H9 (cell line): ENCODE measurements around the gene RUNDC1. TPM values are rescaled to one million over a fixed set of nuclear protein-coding genes. Genes with fewer than 3 reads are reported as not detected.

Experiments
- DNase-seq: peaks from one replicate; pipeline ENCODE4 v3.0.0-alpha.2; 2017
- H2AFZ ChIP-seq: one replicate; pipeline ENCODE4 v1.6.1; 2013; ENCODE audit warnings: mild to moderate bottlenecking, low read length, control low read depth, moderate library complexity
- H2AK5ac ChIP-seq: 2 replicates; pipeline ENCODE4 v1.6.1; 2013; ENCODE audit warnings: low read length, control low read depth, mixed read lengths; ENCODE audit not compliant: insufficient read length
- H2BK120ac ChIP-seq: one replicate; pipeline ENCODE4 v1.6.1; 2013; ENCODE audit warnings: low read depth, mild to moderate bottlenecking, low read length, control low read depth, inconsistent platforms; ENCODE audit not compliant: poor library complexity, severe bottlenecking
- H2BK12ac ChIP-seq: 2 replicates; pipeline ENCODE4 v1.6.1; 2013; ENCODE audit warnings: low read length, control low read depth, mixed read lengths, low read depth; ENCODE audit not compliant: insufficient read length
- H2BK15ac ChIP-seq: 2 replicates; pipeline ENCODE4 v1.6.1; 2013; ENCODE audit warnings: low read depth, low read length, control low read depth
- H2BK20ac ChIP-seq: one replicate; pipeline ENCODE4 v1.6.1; 2013; ENCODE audit warnings: low read depth, mild to moderate bottlenecking, low read length, control low read depth, inconsistent platforms; ENCODE audit not compliant: poor library complexity, severe bottlenecking
- H2BK5ac ChIP-seq: 2 replicates; pipeline ENCODE4 v1.6.1; 2013; ENCODE audit warnings: low read length, control low read depth, mixed read lengths; ENCODE audit not compliant: insufficient read length
- H3K14ac ChIP-seq: 2 replicates; pipeline ENCODE4 v1.6.1; 2013; ENCODE audit warnings: low read length, control low read depth; ENCODE audit not compliant: insufficient read depth
- H3K18ac ChIP-seq: 2 replicates; pipeline ENCODE4 v1.6.1; 2013; ENCODE audit warnings: low read depth, mild to moderate bottlenecking, mixed read lengths, low read length, control low read depth; ENCODE audit not compliant: insufficient read length
- H3K23ac ChIP-seq: 2 replicates; pipeline ENCODE4 v1.6.1; 2013; ENCODE audit warnings: low read length, control low read depth, mixed read lengths, low read depth; ENCODE audit not compliant: insufficient read length
- H3K23me2 ChIP-seq: 2 replicates; pipeline ENCODE4 v1.6.1; 2013; ENCODE audit warnings: low read depth, mild to moderate bottlenecking, mixed read lengths, low read length, control low read depth; ENCODE audit not compliant: insufficient read length, poor library complexity, severe bottlenecking
- H3K27ac ChIP-seq: 2 replicates; pipeline ENCODE4 v1.5.1; 2013; ENCODE audit warnings: low read length, control low read depth, mixed read lengths, low read depth; ENCODE audit not compliant: insufficient read length
- H3K27me3 ChIP-seq: 2 replicates; pipeline ENCODE4 v1.6.1; 2013; ENCODE audit warnings: low read length, control low read depth, inconsistent platforms; ENCODE audit not compliant: insufficient read depth
- H3K4ac ChIP-seq: 2 replicates; pipeline ENCODE4 v1.6.1; 2013; ENCODE audit warnings: low read depth, mild to moderate bottlenecking, control low read depth, inconsistent platforms, low read length, moderate library complexity
- H3K4me1 ChIP-seq: 2 replicates; pipeline ENCODE4 v1.6.1; 2013; ENCODE audit warnings: low read length, control low read depth, inconsistent platforms; ENCODE audit not compliant: insufficient read depth
- H3K4me2 ChIP-seq: 2 replicates; pipeline ENCODE4 v1.6.1; 2013; ENCODE audit warnings: low read length, control low read depth, mixed read lengths; ENCODE audit not compliant: insufficient read length, insufficient read depth
- H3K56ac ChIP-seq: 2 replicates; pipeline ENCODE4 v1.6.1; 2013; ENCODE audit warnings: low read depth, mild to moderate bottlenecking, mixed read lengths, low read length, control low read depth; ENCODE audit not compliant: insufficient read length
- H3K79me1 ChIP-seq: 2 replicates; pipeline ENCODE4 v1.6.1; 2013; ENCODE audit warnings: low read depth, mild to moderate bottlenecking, moderate library complexity, low read length, control low read depth, inconsistent platforms; ENCODE audit not compliant: insufficient read depth, poor library complexity, severe bottlenecking
- H3K79me2 ChIP-seq: 2 replicates; pipeline ENCODE4 v1.6.1; 2013; ENCODE audit warnings: low read length, control low read depth, inconsistent platforms; ENCODE audit not compliant: insufficient read depth
- H3K9ac ChIP-seq: 2 replicates; pipeline ENCODE4 v1.6.1; 2013; ENCODE audit warnings: low read length, control low read depth, mixed read lengths; ENCODE audit not compliant: insufficient read length; ENCODE audit errors: extremely low read depth
- H3K9me3 ChIP-seq: one replicate; pipeline ENCODE4 v1.6.1; 2013; ENCODE audit warnings: low read depth, low read length, inconsistent platforms; ENCODE audit not compliant: control insufficient read depth
- H3T11ph ChIP-seq: one replicate; pipeline ENCODE4 v1.6.1; 2013; ENCODE audit warnings: mild to moderate bottlenecking, low read length, control low read depth, inconsistent platforms
- H4K20me1 ChIP-seq: one replicate; pipeline ENCODE4 v1.6.1; 2013; ENCODE audit not compliant: control insufficient read depth, insufficient read length, insufficient read depth
- H4K5ac ChIP-seq: 2 replicates; pipeline ENCODE4 v1.6.1; 2013; ENCODE audit warnings: low read depth, mild to moderate bottlenecking, mixed read lengths, low read length, control low read depth; ENCODE audit not compliant: insufficient read length
- H4K8ac ChIP-seq: replicated peaks from 2 replicates; pipeline ENCODE4 v1.6.1; 2013; ENCODE audit warnings: low read length, control low read depth, mixed read lengths, low read depth; ENCODE audit not compliant: insufficient read length
- H4K91ac ChIP-seq: 2 replicates; pipeline ENCODE4 v1.6.1; 2013; ENCODE audit warnings: low read depth, mild to moderate bottlenecking, moderate library complexity, mixed read lengths, low read length, control low read depth; ENCODE audit not compliant: insufficient read length
- H3K27ac Mint-ChIP-seq, 3 experiments: 2 replicates in 2 of 3; 3 replicates in 1 of 3; pipeline ENCODE4 v1.8.0; 2020 to 2021; ENCODE audit warnings: mixed read lengths in 3 of 3, mild to moderate bottlenecking in 1 of 3, moderate library complexity in 1 of 3
- H3K27me3 Mint-ChIP-seq: 2 replicates; pipeline ENCODE4 v1.8.0; 2021; ENCODE audit warnings: low read depth, mild to moderate bottlenecking, moderate library complexity, mixed read lengths
- H3K36me3 Mint-ChIP-seq, 3 experiments: 2 replicates in 2 of 3; 3 replicates in 1 of 3; pipeline ENCODE4 v1.8.0; 2020 to 2021; ENCODE audit warnings: low read depth in 3 of 3, mixed read lengths in 3 of 3; ENCODE audit not compliant: insufficient read depth in 1 of 3
- H3K4me1 Mint-ChIP-seq, 2 experiments: 2 replicates each; pipeline ENCODE4 v1.8.0; 2020; ENCODE audit warnings: mixed read lengths in 2 of 2
- H3K4me3 Mint-ChIP-seq, 2 experiments: 2 replicates in 1 of 2; 3 replicates in 1 of 2; pipeline ENCODE4 v1.8.0; 2020 to 2021; ENCODE audit warnings: mild to moderate bottlenecking in 2 of 2, mixed read lengths in 2 of 2, moderate library complexity in 1 of 2
- H3K9me3 Mint-ChIP-seq, 2 experiments: 2 replicates in 1 of 2; 3 replicates in 1 of 2; pipeline ENCODE4 v1.8.0; 2020; ENCODE audit warnings: mild to moderate bottlenecking in 2 of 2, mixed read lengths in 2 of 2, moderate library complexity in 1 of 2
- WGBS: extraction: QIAGEN DNeasy Blood & Tissue Kit; methylation state at CpG from one replicate; pipeline ENCODE4 v1.1.7; 2013; ENCODE audit warnings: missing lambda C conversion rate, low lambda C conversion rate, mixed read lengths; ENCODE audit not compliant: insufficient read length; ENCODE audit errors: extremely low coverage; 5-methylcytosine and 5-hydroxymethylcytosine counted together
- total RNA-seq: library from RNA; stranded (reverse); gene quantifications from 2 replicates; pipeline ENCODE4 v1.2.1, GENCODE V29; 2021
- TF ChIP-seq, protein P1 (sequence below): fragments of 200-600 bp; sonication (generic); conservative IDR thresholded peaks from 3 replicates; pipeline ENCODE4 v1.8.0; 2021; ENCODE audit warnings: antibody characterized with exemption, mild to moderate bottlenecking

The RUNDC1 gene
- total RNA-seq, 1 experiment from 2014 or later, result 18.8 TPM

DNA sequence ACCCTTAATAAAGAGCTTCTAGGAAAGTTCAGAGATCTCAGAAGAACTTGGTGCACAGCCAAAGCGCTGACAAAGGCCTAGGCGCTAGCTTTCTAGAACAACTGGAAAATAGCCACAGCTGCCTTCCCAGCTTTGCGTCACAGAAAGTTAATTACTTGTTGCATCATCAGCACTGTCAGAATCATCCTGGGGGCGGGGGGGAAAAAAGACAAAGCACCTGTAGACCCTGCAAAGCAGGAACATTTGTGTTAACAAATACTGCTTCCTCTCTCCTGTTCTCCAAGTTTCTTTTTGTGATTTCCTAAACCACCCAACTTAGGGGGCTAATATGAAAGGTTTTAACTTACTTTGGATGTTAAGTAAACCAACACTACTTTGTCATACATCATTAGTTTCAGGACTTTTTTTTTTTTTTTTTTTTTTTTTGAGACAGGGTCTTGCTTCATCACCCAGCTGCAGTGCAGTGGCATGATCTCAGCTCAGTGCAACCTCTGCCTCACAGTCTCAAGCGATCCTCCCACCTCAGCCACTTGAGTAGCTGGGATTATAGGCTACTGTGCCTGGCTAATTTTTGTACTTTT lies 11.3 kb upstream of the RUNDC1 start:
- TF ChIP-seq, protein P1, sequence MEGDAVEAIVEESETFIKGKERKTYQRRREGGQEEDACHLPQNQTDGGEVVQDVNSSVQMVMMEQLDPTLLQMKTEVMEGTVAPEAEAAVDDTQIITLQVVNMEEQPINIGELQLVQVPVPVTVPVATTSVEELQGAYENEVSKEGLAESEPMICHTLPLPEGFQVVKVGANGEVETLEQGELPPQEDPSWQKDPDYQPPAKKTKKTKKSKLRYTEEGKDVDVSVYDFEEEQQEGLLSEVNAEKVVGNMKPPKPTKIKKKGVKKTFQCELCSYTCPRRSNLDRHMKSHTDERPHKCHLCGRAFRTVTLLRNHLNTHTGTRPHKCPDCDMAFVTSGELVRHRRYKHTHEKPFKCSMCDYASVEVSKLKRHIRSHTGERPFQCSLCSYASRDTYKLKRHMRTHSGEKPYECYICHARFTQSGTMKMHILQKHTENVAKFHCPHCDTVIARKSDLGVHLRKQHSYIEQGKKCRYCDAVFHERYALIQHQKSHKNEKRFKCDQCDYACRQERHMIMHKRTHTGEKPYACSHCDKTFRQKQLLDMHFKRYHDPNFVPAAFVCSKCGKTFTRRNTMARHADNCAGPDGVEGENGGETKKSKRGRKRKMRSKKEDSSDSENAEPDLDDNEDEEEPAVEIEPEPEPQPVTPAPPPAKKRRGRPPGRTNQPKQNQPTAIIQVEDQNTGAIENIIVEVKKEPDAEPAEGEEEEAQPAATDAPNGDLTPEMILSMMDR, result no peak
- no peak overlapping the region for H2BK20ac ChIP-seq
- no peak overlapping the region for H4K5ac ChIP-seq
- Mint-ChIP-seq H3K27me3 (no peaks in the 10 kb centered on the region), H3K9me3 (0 out of 5 replicates have a peak, but pooled peaks cover 0 to 4% of the 10 kb centered on the region in 2 experiments), H3K4me3 (no peak overlapping the region), H3K27ac (peak overlapping the region in 1 of 3 experiments; percentile 34; a peak in 1 of 7 replicates), H3K4me1 (peaks cover 0 to 5% of the 10 kb centered on the region in 2 experiments; a peak in 1 of 4 replicates), H3K36me3 (peaks cover 0 to 6% (median 3%) of the 10 kb centered on the region in 3 experiments; a peak in 3 of 7 replicates)
- no peak overlapping the region for H3K4me2 ChIP-seq
- H2BK15ac ChIP-seq, result no peak overlapping the region
- H3K27me3 ChIP-seq, result no peaks in the 10 kb centered on the region
- H3K27ac ChIP-seq, result no peak overlapping the region
- no peak overlapping the region for H3K18ac ChIP-seq
- no peak overlapping the region for H4K91ac ChIP-seq
- no peak overlapping the region for H2BK5ac ChIP-seq
- H3K14ac ChIP-seq, result no peak overlapping the region
- no peaks in the 10 kb centered on the region for H4K20me1 ChIP-seq
- no peak overlapping the region for H3T11ph ChIP-seq
- H3K9me3 ChIP-seq, result no peaks in the 10 kb centered on the region
- no peak overlapping the region for H2BK120ac ChIP-seq
- H3K79me1 ChIP-seq, result no peaks in the 10 kb centered on the region
- no peak overlapping the region for H3K23ac ChIP-seq
- no peak overlapping the region for H3K9ac ChIP-seq
- DNase-seq, result no peak
- no peak overlapping the region for H2BK12ac ChIP-seq
- WGBS, result no CpG with 5 or more reads among the region's 5 CpGs
- H2AFZ ChIP-seq, result no peak overlapping the region
- H3K4me1 ChIP-seq, result no peaks in the 10 kb centered on the region
- H2AK5ac ChIP-seq, result no peak overlapping the region
- no peaks in the 10 kb centered on the region for H3K79me2 ChIP-seq
- H4K8ac ChIP-seq, result no peak overlapping the region
- H3K56ac ChIP-seq, result no peak overlapping the region
- H3K4ac ChIP-seq, result no peak overlapping the region
- peaks cover 2% of the 10 kb centered on the region for H3K23me2 ChIP-seq
